NAMALWA (cell line): ENCODE results near the gene CNIH4.
"Not testable (repeated sequence)": the region's sequence is repeated elsewhere in the genome, so short reads cannot be mapped to it uniquely, and the experiment has no call there.

Experiments
- DNase-seq: peaks from one replicate; pipeline ENCODE4 v3.0.0-alpha.2; 2015; ENCODE audit warnings: low spot score

The CNIH4 gene

DNA sequence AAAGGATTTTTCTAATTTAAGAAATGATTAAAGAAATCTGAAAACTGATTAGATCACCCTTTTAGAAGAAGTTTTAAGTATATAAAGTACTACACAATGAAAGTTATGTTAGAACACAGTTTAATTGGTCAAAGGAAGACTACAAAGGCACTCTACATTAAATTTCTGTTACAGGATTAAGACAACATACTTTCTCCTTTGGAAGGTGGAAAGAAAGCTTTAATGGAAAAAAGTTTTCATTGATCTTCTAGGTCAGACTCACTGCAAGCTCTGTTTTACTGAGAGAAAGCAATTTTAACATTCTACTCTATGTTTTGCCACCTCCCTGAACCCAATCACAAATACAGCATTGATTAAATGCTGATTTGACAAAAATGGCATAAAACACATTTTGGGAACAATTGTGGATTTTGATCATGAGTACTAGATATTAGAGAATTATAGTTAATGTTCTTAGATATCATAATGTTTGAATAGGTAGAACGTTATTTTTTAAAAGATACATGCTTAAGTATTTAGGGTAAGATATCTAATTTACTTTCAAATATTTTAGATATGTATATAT is 45.9 kb downstream of the CNIH4 start:
- DNase-seq: no peak

DNA sequence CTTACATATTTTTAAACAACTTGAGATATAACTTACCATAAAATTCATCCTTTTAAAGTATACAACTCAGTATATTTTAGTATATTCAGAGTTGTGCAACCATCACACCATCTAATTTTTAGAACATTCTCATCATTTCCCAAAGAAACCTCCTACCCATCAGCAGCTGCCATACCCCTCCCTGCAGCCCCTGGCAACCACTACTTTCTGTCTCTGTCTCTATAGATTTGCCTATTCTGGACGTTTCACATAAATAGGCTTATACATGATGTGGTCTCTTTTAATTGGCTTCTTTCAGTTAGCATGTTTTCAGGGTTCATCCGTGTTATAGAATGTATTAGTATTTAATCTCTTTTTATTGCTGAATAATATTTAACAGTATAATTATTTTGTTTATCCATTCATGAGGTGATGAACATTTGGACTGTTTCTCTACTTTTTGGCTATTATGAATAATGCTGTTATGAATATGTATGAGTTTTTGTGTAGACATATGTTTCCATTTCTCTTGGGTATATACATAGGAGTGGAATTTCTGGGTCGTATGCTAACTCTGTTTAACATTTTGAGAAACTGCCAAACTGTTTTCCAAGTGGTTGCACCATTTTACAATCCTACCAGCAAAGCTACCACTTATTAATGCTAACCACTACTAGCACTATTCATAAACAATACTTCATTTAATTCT is 48.4 kb downstream of the CNIH4 start:
- DNase-seq: no peak

DNA sequence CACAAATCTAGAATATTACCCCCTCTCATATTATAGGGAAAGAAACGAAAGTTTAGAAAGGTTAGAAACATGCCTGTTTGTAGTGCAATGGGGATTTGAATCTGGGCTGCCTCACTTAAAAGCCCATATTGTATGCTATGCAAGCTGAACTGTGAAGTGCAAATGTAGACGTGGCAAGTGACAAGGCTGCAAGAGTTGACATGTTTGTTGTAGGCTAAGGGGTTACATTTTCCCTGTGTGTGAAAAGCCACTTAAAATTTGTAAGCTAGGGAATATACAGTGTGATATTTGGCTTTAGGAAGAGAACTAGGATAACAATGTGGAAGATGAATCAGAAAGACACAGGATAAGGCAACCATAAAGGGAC is 48.9 kb downstream of the CNIH4 start:
- no peak for DNase-seq

DNA sequence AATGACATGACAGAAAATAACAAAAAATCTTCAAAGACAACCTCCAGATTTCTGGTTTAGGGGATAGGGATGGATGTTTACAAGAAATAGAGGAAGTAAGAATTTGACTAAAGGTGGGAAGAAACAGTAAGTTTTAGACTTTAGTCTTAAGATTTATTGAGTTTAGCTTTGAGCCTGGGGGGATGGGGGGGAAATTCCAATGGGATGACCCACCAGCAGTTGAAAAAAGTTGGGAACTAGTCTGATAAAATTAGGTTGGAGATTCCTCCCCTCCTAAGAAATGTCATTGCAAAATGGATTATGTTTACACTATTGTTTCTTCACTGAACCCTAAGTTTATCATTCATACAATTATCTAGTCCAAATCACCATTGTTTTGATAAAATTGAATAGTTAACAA is 49.5 kb downstream of the CNIH4 start:
- no peak for DNase-seq

DNA sequence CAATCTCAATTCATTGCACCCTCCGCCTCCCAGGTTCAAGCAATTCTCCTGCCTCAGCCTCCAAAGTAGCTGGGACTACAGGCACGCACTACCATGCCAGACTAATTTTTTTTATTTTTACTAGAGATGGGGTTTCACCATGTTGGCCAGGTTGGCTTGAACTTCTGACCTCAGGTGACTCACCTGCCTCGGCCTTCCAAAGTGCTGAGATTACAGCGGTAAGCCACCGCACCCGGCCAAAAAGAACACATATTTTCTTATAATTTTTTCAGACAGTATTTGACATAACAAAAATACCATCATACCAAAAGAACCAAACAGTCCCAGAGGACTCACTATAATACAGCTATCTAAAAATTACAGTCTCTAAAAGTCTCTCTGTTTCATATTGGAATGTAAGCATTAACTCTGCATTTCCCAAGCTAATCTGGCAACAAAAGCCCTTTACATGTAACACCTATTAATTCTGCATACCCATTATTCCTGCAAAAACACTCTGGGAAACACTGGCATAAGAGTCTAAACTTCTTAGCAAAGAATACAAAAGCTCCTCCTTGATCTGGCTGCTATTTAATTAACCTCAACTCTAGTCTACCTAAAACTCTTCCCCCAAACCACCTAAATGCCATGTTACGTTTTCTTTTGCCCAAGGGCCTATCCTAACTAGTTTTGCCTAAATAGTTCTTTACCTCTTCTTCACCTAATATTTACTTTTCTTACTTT is 51.1 kb downstream of the CNIH4 start:
- DNase-seq: no peak

DNA sequence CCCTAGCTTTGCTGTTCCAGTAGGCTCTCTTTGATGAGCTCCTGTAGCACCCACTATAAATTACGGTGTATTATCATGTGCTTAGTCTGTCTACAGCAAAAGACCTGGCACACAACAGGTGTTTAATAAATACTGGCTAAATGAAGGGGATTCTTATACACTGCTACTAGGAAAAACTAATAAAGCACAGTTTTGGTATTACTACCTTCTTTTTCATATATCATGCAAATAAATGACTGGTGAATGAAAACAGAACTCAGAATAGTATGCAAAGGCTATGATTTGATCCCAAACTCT is 51.6 kb downstream of the CNIH4 start:
- no peak for DNase-seq

DNA sequence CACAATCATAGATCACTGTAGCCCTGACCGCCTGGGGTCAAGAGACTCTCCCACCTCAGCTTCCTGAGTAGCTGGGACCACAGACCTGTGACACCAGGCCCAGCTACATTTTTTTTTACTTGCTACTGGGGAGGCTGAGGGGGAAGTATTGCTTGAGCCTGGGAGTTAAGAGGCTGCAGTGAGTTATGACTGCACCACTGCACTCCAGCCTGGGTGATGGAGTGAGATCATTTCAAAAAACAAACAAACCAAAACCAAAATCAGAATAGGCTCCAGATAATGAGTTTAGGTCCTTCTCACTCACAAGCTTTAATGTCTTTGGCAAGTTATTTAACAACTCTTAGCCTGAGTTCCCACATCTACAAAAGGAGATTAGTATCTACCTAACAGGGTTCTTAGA is 55.1 kb downstream of the CNIH4 start:
- no peak for DNase-seq

DNA sequence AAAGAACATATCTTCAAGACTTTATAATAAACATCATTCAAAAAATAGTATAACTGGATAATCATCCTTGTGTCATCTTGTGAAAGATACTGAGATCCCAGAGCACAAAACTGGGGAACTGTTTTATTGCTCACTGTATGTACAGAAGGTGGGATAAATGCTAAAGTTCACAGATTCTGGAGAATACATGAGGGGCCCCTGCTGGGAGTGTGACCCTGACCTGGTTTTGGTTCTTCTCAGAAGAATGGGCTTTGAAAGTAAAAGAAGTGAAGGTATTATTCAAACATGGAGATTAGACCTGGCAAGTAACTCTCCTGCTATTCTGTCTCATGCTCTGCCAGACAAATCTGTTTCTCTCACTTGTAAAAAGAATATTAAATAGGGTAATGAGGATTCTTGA is 63.4 kb downstream of the CNIH4 start:
- DNase-seq: no peak

DNA sequence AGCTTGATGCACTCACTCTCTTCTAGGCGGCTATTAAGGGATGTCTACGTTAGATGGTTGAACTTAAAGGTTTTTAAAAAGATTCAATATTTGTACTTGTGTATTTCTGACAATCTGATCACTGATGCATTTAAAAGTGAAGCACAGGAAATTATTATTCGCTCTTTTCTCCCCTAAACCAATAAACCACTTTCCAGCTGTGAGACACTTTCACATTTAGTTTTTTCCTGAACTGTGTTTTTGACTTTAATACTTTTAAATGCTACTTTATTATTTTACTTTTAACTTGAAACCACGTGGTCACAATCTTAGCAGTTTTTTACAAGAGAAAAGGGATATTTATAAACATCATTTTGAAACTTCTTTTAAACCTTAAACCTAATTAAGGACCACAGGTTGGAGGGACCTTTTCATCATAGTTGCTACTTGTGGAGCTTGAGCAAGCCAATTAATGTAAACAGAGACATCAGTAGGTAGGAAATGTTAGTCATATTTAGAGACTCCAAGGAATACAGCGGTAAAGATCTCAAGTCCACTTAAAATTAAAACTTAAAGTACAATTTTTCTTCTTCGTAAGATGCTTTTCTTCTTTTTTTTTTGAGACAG is 68.7 kb downstream of the CNIH4 start:
- no peak for DNase-seq

DNA sequence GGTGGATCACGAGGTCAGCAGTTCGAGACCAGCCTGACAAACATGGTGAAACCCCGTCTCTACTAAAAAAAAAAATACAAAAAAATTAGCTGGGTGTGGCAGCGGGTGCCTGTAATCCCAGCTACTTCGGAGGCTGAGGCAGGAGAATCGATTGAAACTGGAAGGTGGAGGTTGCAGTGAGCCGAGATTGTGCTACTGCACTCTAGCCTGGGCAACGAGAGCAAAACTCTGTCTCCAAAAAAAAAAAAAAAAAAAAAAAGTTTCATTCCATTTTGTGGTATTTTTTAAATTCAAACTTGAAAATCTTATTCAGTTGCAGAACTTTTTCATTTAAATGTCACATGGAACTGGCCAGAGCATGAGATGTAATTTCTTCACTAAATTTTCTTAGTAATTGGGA is 70.2 kb downstream of the CNIH4 start:
- not testable (repeated sequence) for DNase-seq

DNA sequence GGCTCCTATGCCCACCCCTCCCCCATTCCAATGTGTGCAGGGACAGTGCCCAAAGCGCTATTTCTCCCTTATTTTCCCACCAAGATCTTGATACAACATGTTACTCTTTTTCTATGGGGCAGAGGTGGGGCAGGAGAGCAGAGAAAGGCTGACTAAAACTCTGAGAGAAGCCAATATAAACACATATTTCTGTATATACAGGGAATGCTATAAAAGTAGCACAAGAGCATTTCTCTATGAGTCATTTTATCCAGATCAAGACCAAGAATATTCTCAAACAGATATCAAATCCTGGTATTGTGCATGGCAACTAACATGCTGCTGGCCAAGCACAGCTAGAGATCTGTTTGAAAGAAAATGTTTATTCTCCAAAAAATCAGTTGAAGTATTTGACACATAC is 70.7 kb downstream of the CNIH4 start:
- no peak for DNase-seq

DNA sequence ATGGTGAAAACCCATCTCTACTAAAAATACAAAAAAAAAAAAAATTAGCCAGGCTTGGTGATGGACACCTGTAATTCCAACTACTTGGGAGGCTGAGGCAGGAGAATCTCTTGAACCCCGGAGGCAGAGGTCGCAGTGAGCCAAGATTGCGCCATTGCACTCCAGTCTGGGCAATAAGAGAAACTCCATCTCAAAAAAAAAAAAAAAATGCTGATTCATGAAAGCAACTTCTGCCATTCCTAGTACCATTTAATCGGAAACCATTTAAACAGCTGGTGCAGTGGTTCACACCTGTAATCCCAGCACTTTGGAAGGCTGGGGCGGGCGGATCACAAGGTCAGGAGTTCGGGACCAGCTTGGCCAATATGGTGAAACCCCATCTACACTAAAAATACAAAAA is 72.0 kb downstream of the CNIH4 start:
- DNase-seq: not testable (repeated sequence)
